HG02943 (cell line): ENCODE data around the gene NHEJ1.
"Not testable (repeated sequence)": the region's sequence is repeated elsewhere in the genome, so short reads cannot be mapped to it uniquely, and the experiment has no call there.

Source experiments
- ATAC-seq: cut with Tn5 transposase; IDR thresholded peaks from one replicate; pipeline ENCODE4 v1.9.1; 2021; ENCODE audit warnings: mild to moderate bottlenecking, low read depth, moderate library complexity; ENCODE audit not compliant: unreplicated experiment

NHEJ1 gene

DNA sequence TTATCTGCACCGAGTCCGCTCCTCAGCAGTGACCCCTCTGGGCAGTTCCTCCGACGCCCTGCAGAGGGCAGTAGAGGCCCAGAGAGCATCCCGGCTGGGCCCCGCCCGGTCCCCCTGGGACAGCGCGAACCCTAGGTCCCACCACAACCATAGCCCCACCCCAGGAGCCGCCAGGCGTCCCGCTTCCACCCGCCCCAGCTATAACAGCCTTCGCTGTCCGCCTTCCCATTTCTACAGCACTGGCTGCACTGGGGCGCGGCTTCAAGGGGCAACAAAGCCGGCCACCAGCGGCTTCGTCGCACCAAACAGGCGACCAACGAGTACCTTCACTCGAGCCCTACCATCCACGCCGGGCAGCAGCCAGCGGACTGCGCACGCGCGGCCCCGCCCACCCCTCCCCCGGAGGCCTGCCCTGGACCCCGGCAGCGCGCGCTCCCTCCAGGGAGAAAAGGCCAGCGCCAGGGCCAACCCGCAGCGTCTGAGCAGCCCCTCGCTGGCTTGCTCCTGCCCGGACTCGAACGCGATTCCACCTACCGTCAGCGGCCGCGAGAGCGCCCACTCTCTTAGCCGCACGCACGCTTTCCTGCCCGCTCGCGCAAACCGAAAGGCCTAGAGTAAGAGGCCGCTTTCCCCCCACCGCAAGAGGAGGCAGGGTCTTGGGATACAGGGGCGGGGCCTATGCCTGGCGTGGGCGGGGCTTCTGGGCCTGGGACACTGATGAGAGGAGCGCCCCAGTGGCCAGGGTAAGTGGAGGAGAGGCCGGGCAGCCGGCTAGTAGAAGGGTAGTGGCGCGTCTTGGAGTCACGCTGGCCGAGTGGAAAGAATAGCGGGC is at the start of gene NHEJ1:
Gene NHEJ1, minus strand, starts transcription at position 630 of the 832 bp plus-strand sequence. CDS start 2,453 bp downstream, outside the sequence.
- ATAC-seq, result peak; percentile 79

DNA sequence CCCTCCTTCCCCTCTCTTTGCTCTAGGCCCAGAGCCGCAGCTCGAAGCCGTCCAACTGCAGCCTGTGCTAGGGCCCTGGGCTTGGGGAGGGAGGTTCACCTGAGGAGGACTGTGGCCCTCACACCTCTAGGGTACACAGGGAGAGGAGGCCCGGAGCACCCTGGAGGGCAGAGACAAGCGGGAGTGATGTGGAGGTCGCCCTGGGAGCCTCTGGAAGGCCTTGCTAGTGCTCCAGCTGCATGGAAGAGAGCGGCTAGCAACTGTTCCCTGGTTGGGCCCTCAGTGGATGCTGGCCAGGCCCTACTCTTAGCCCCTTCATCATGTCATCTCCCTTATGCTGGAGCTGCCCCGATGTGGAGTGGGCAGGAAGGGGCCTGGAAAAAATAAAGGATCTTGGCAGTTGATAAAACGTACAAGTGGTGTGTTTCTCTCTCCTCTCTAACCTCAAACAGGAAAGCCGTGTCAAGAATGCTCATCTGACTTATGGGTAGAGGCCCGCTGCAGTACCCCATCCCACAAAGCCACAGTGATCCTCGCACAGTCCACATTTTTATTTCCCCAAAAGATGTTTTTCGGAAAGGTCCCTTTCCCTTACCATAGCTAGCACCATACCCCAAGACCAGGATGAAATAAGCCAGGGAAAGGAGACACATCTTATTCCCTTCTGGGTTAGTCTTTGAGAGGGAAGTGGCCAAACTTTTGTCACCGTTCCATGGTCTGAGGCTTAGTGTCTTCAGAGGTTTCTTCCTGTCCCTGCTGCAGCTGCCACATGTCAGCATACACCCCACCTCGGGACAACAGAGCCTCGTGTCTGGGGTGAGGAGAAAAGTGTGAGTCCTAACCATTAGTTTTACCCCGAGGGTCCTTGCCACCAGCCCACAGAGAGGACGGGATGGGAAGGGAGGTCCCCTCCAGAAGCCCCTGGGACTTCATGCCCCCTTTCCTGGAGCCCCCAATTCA is 48.9 kb upstream of the NHEJ1 start:
- ATAC-seq, result no peak

DNA sequence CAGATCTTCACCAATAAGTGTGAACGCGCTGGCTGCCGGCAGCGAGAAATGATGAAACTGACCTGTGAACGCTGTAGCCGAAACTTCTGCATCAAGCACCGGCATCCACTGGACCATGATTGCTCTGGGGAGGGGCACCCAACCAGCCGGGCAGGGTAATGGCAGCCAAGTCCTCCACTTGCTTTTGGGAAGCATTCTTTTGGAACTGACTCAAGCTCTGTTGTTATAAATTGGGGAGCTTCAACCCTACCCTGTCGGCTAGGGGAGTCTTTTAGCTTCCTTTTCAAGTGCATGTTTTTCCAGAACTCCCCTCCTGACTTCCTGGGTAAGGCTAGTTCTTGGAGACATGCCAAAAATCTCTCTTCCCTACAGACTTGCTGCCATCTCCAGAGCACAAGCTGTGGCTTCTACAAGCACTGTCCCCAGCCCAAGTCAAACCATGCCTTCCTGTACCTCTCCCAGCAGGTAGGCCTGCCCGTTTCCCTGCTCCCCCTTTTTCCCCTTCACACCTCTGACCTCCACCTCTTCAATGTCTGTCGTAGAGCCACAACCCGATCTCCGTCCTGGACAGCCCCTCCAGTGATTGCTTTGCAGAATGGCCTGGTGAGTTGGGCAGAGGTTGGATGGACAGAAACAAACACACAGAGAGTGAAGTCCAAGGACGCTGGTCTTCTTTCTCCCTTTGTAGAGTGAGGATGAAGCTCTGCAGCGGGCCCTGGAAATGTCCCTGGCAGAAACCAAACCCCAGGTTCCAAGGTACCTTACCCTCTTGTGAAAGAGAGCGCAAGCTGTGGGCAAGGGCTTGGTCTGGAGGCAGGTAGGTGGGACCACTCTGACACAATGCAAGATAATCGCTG is 47.5 kb upstream of the NHEJ1 start:
- ATAC-seq, result no peak

DNA sequence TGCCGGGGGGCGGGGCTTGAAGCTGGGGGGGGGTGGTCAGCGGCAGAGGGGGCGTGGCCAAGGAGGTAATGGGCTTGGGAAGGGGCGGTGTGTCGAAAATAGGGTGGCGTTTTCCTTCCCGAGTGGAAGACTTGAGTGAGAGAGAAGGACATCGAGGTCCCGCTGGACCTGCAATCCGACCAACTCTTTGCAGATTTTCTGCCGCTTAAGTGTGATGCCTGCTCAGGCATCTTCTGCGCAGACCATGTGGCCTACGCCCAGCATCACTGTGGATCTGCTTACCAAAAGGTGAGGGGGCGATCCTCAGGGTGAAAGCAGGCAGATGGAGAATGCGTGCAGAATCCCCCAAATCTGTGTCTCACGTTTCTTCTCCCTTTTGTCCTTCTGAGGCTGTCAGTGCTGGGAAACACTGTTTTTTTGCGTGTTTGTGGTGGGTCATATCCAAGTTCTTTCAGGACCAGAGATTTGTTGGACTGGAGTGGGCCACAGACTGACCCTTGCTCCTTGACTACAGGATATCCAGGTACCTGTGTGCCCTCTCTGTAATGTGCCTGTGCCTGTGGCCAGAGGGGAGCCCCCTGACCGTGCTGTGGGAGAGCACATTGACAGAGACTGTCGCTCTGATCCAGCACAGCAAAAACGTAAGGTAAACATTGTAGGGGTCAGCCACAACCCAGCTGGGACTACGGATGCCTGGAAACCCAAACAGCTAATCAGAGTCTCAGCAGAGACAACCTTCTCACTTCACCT is 46.7 kb upstream of the NHEJ1 start:
- ATAC-seq, result no peak

DNA sequence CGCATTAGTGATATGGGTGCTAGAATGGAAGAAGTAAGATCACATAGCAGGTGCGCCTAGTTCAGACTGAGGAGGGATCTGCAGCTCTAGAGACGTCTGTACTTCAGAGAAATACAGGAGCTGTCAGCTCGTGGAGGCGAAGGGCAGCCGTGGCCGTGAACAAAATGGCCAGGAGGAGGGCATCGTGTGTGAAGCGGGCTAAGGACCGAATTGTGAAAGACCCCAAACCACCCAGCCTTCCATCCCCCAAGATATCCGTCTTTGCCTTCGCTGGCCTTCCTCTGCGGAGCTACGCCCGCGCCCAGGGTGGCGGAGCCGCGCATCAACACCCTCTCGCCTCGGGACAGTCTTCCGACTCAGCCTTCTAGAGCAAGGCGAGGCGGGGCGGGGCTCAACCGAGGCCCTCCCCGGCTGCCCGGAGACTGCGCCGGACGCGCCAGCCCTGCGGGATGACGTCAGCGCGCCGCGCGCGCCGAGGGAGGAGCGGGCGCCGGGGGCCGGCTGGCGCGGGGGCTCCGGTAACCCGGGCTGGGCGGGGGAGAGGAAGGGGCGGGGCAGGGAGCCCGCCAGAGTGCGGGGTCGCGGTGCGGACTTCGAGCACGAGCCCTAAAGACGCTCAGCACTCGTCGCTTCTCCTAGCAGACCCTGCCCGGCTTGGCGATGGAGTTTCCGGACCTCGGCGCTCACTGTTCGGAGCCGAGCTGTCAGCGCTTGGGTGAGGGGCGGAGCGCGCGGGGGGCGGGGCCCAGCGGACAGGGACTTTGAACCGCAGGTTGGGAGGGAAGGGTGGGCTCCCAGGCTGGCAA is 45.9 kb upstream of the NHEJ1 start, which contains the start of gene ZFAND2B:
Gene ZFAND2B, plus strand, starts transcription at position 455 of the 806 bp plus-strand sequence. Its CDS starts 206 bp downstream, at position 661.
- ATAC-seq, result peak; percentile 92

- ATAC-seq, result no peak
Observed at GRCh38 chr2:219205981-219206327, 45.3 kb upstream of the NHEJ1 start.

GRCh38 chr2:219205165-219205538 is 44.5 kb upstream of the NHEJ1 start:
- ATAC-seq, result no peak

GRCh38 chr2:219204425-219205164 is 44.0 kb upstream of the NHEJ1 start:
- no peak for ATAC-seq

GRCh38 chr2:219201331-219201730 is 40.7 kb upstream of the NHEJ1 start:
- ATAC-seq, result not testable (repeated sequence)

- ATAC-seq, result not testable (repeated sequence)
Observed at GRCh38 chr2:219200502-219201326, 40.1 kb upstream of the NHEJ1 start.

DNA sequence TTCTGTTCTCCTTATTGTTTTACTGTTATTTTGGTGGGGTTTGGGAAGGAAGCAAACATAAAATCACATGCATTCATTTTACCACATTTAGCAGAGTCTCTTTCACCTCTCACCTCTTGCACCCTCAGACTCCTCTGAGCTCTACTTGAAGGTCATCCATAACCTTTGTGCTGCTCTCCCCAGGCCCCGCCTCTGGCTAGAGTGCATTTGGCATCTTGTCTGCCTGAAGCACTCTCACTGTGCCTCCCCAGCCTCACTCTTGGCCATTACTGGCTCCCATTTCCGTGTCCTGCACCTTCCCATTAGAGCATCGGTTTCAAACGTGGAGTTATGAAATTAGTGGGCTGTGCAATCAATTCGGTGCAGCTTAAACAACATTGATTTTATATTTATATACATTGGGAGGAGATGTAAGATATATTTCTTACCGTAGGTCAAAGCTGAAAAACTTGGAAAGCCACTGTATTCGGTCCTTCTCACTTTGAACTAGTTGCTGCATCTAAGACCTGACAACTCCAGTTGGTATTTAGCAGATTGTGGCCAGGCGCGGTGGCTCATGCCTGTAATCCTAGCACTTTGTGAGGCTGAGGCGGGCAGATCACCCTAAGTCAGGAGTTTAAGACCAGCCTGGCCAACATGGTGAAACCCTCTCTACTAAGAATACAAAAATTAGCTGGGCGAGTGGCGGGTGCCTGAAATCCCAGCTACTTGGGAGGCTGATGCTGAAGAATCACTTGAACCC is 39.0 kb upstream of the NHEJ1 start:
- no peak for ATAC-seq

- no peak for ATAC-seq
Observed at GRCh38 chr2:219198974-219199373, 38.4 kb upstream of the NHEJ1 start.

DNA sequence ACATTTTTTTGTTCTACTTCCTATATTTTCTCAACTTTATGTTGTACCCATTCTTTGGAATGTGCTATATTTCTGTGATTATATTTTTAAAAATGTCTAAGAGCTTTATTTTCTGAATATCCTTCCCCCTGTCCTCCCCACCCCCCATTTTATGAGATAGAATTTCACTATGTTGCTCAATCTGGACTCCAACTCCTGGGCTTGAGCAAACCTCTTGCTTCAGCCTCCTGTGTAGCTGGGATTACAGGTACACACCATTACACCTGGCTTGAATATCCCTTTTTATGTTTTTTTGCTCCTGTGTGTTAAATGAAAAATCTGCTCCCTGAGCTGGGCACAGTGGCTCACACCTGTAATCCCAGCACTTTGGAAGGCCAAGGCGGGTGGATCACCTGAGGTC is 36.8 kb upstream of the NHEJ1 start:
- no peak for ATAC-seq

DNA sequence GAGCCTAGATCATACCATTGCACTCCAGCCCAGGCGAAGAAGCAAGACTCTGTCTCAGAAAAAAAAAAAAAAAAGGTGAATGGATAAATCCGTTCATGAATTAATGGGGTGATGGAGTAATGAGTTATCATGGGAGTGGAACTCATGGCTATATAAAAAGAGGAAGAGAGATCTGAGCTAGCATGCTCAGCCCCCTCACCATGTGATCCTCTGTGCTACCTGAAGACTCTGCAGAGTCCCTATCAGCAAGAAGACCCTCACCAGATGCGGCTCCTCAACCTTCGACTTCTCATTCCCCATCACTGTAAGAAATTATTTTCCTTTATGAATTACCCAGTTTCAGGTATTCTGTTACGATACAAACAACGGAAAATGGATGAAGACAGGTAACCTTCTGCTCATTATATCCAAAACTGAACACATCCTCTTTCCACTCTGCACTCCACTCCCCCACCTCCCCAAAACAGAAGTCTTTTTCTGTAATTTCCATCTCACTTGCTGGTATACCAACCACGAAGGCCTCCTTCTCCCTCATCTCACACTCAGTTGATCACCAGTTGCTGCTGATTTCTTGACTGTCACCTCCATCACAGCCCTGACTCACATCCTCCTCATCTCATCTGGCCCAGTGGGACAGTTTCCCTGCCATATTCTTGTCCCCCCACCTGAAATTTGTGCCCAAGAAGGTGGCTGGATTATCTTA is 26.3 kb upstream of the NHEJ1 start:
- ATAC-seq, result no peak

- ATAC-seq, result no peak
Observed at GRCh38 chr2:219184121-219184520, 23.5 kb upstream of the NHEJ1 start.

- no peak for ATAC-seq
Observed at GRCh38 chr2:219183151-219183772, 22.6 kb upstream of the NHEJ1 start.
